Right lobe of liver (tissue), 6 donors: ENCODE data around the gene INHBE. TPM values are rescaled to one million over a fixed set of nuclear protein-coding genes. Genes with fewer than 3 reads are reported as not detected.
A peak's percentile ranks its signal among the peaks of the same experiment; 100 is the strongest.

Experiments
- ATAC-seq, 4 donors: fragments of 200-7000 bp; cut with Tn5 transposase; one replicate each; pipeline ENCODE4 v1.9.1; 2020; ENCODE audit warnings: mild to moderate bottlenecking in 4 of 4, moderate library complexity in 4 of 4
- DNase-seq, 3 donors: peaks; one replicate each; pipeline ENCODE4 v3.0.0-alpha.2; 2020
- H3K27ac ChIP-seq, 3 donors: fragments of 200-600 bp; one replicate each; pipeline ENCODE4 v1.8.0; 2022
- H3K27me3 ChIP-seq, 2 donors: fragments of 200-600 bp; one replicate each; pipeline ENCODE4 v1.8.0; 2022
- H3K36me3 ChIP-seq, 4 donors: fragments of 200-600 bp; sonication (generic) in 1 of 4; one replicate each; pipeline versions ENCODE4 v1.5.1 to v1.8.0; 2017 to 2022; ENCODE audit warnings: control low read depth in 1 of 4
- H3K4me1 ChIP-seq, 4 donors: fragments of 200-600 bp; sonication (generic) in 1 of 4; one replicate each; pipeline versions ENCODE4 v1.5.1 to v1.8.0; 2017 to 2022; ENCODE audit warnings: control low read depth in 1 of 4
- H3K4me3 ChIP-seq, 3 donors: fragments of 200-600 bp; one replicate each; pipeline ENCODE4 v1.8.0; 2022
- H3K9me3 ChIP-seq, 4 donors: fragments of 200-600 bp; sonication (generic) in 1 of 4; one replicate each; pipeline versions ENCODE4 v1.5.1 to v1.8.0; 2017 to 2022; ENCODE audit warnings: control low read depth in 1 of 4
- CTCF ChIP-seq, 4 donors: fragments of 200-600 bp in 3 of 4; fragments of 450-650 bp in 1 of 4; IDR thresholded peaks; one replicate each; pipeline versions ENCODE4 v1.5.1 to v1.8.0; 2016 to 2022; ENCODE audit warnings: antibody characterized with exemption in 4 of 4, mild to moderate bottlenecking in 2 of 4
- POLR2A ChIP-seq: fragments of 450-650 bp; IDR thresholded peaks from one replicate; pipeline ENCODE4 v1.6.1; 2017; ENCODE audit warnings: antibody characterized with exemption, mild to moderate bottlenecking
- WGBS: methylation state at CpG from one replicate; pipeline ENCODE4 v1.1.6; 2018; ENCODE audit warnings: low coverage, low lambda C conversion rate; ENCODE audit not compliant: insufficient coverage; ENCODE audit errors: missing lambda C conversion rate; 5-methylcytosine and 5-hydroxymethylcytosine counted together
- intact Hi-C, 2 donors: fragments of 100-400 bp; cut with DNase I; formaldehyde crosslinking; loops; one replicate each; pipeline versions ENCODE4 v1.11.2 to v1.14.1; 2022
- total RNA-seq, 6 experiments: library from RNA; depleted of rRNA in 2 of 6; stranded (reverse); fragments of >200 nt in 2 of 6; fragmentation: NEBNext Ultra II Directional in 3 of 6; extraction: Animal tissue kit (Norgen Biotek cat#: 25700) in 3 of 6; gene quantifications; one replicate each; pipeline versions ENCODE4 v1.1.0 to v1.2.4, GENCODE V29; 2016 to 2023
- donor health status: DM: no; HTN: yes; CAD: no.
- donor health status: DM: no; HTN: no; CAD: no.
- donor health status: DM: no; HTN: no; CAD: no.
- donor health status: DM: no; HTN: yes; CAD: no.
- donor health status: DM: no; HTN: yes; CAD: no.

Gene INHBE
- total RNA-seq, 6 experiments from 2014 or later = 17.4 to 302 (median 150) TPM

- ATAC-seq = peak in 2 of 4 donors; percentile 2 to 9
- DNase-seq = peak in 1 of 3 donors; percentile 74
These were observed 6.3 kb downstream of the INHBE start for GRCh38 chr12:57461276-57461916.

GRCh38 chr12:57461917-57462250, 6.8 kb downstream of the INHBE start:
- Histone ChIP-seq H3K36me3 (no peaks in the 10 kb centered on the region), H3K4me3 (peak overlapping the region; percentile 36 to 53 (median 44)), H3K9me3 (no peaks in the 10 kb centered on the region), H3K4me1 (peaks cover 0 to 34% (median 1%) of the 10 kb centered on the region in 4 donors), H3K27ac (no peak overlapping the region), H3K27me3 (no peaks in the 10 kb centered on the region)
- no peak for TF ChIP-seq POLR2A
- TF ChIP-seq CTCF (IDR thresholded peaks at IDR 0.05) = no peak
- 0% methylated on average over 8 of the region's 9 CpGs for WGBS
- intact Hi-C loops = no loop called here
- ATAC-seq (no peak), DNase-seq (no peak)

More at GRCh38 chr12:57461276-57461916, 6.3 kb downstream of the INHBE start:
- Histone ChIP-seq H3K36me3 (no peaks in the 10 kb centered on the region), H3K9me3 (no peaks in the 10 kb centered on the region), H3K4me1 (peaks cover 0 to 37% (median 1%) of the 10 kb centered on the region in 4 donors), H3K27me3 (no peaks in the 10 kb centered on the region), H3K27ac (no peak overlapping the region), H3K4me3 (peak overlapping the region; percentile 36 to 53 (median 44))
- WGBS = 0% methylated on average over 17 of the region's 32 CpGs
- no peak for TF ChIP-seq CTCF (IDR thresholded peaks at IDR 0.05)
- no peak for TF ChIP-seq POLR2A
- intact Hi-C loops = no loop called here

- intact Hi-C loops = no loop called here
- H3K27me3 ChIP-seq = no peaks in the 10 kb centered on the region
- H3K36me3 ChIP-seq = no peaks in the 10 kb centered on the region
- TF ChIP-seq POLR2A = peak; percentile 5
- peak; percentile 94 to 95 (median 95) for TF ChIP-seq CTCF (IDR thresholded peaks at IDR 0.05)
- ATAC-seq (peak; percentile 66 to 79 (median 77)), DNase-seq (peak; percentile 84 to 87 (median 85))
- peaks cover 0 to 31% (median 1%) of the 10 kb centered on the region in 4 donors for H3K4me1 ChIP-seq
- H3K27ac ChIP-seq = peak overlapping the region; percentile 30 to 53 (median 49)
- H3K9me3 ChIP-seq = no peaks in the 10 kb centered on the region
- WGBS = 0% methylated on average over 9 of the region's 28 CpGs
- peak overlapping the region; percentile 36 to 53 (median 44) for H3K4me3 ChIP-seq
These were observed 7.3 kb downstream of the INHBE start for GRCh38 chr12:57462251-57462911.

GRCh38 chr12:57462912-57463253, 7.8 kb downstream of the INHBE start:
- H3K27ac ChIP-seq = no peak overlapping the region
- peaks cover 0 to 26% (median 1%) of the 10 kb centered on the region in 4 donors for H3K4me1 ChIP-seq
- no peaks in the 10 kb centered on the region for H3K9me3 ChIP-seq
- H3K4me3 ChIP-seq = no peak overlapping the region
- no peaks in the 10 kb centered on the region for H3K36me3 ChIP-seq
- ATAC-seq = no peak
- no peaks in the 10 kb centered on the region for H3K27me3 ChIP-seq
- intact Hi-C loops = no loop called here
- 60% methylated on average over 1 of the region's 5 CpGs for WGBS
- no peak for TF ChIP-seq CTCF (IDR thresholded peaks at IDR 0.05)
- no peak for TF ChIP-seq POLR2A
- DNase-seq = no peak
